Osteoblast (primary cell): Measurements from ENCODE around the gene MYDGF. TPM values are rescaled to one million over a fixed set of nuclear protein-coding genes. Genes with fewer than 3 reads are reported as not detected.

Experiments
- DNase-seq: peaks from one replicate; pipeline ENCODE4 v3.0.0; 2011; ENCODE audit warnings: low spot score, mixed read lengths; ENCODE audit not compliant: insufficient read length; ENCODE audit errors: missing footprints
- H2AFZ ChIP-seq: 2 replicates; pipeline ENCODE4 v1.6.0; 2011; ENCODE audit warnings: mild to moderate bottlenecking, low read length
- H3K27ac ChIP-seq: 2 replicates; pipeline ENCODE4 v1.5.1; 2011; ENCODE audit warnings: mild to moderate bottlenecking, low read depth, low read length, moderate library complexity
- H3K27me3 ChIP-seq: 2 replicates; pipeline ENCODE4 v1.6.0; 2012; ENCODE audit warnings: mild to moderate bottlenecking, control low read depth, inconsistent platforms, low read length, moderate library complexity; ENCODE audit not compliant: insufficient read depth
- H3K36me3 ChIP-seq: 2 replicates; pipeline ENCODE4 v1.5.1; 2011; ENCODE audit warnings: mild to moderate bottlenecking, low read length, control low read depth, moderate library complexity; ENCODE audit not compliant: insufficient read depth
- H3K4me1 ChIP-seq: 2 replicates; pipeline ENCODE4 v1.5.1; 2011; ENCODE audit warnings: mild to moderate bottlenecking, low read length, control low read depth, moderate library complexity; ENCODE audit not compliant: insufficient read depth
- H3K4me2 ChIP-seq: 2 replicates; pipeline ENCODE4 v1.6.0; 2011; ENCODE audit warnings: mild to moderate bottlenecking, low read length; ENCODE audit not compliant: insufficient read depth
- H3K4me3 ChIP-seq: fragments of 200-600 bp; sonication (generic); 3 replicates; pipeline ENCODE4 v1.5.1; 2012; ENCODE audit warnings: mild to moderate bottlenecking, low read length, inconsistent platforms; ENCODE audit not compliant: insufficient read depth
- H3K79me2 ChIP-seq: 2 replicates; pipeline ENCODE4 v1.6.0; 2012; ENCODE audit warnings: mild to moderate bottlenecking, low read length, control low read depth, inconsistent platforms; ENCODE audit not compliant: insufficient read depth
- H3K9me3 ChIP-seq: 2 replicates; pipeline ENCODE4 v1.5.1; 2011; ENCODE audit warnings: low read depth, low read length, control low read depth
- H4K20me1 ChIP-seq: 2 replicates; pipeline ENCODE4 v1.6.0; 2012; ENCODE audit warnings: mild to moderate bottlenecking, low read length, control low read depth; ENCODE audit not compliant: insufficient read depth
- CTCF ChIP-seq: IDR thresholded peaks from 2 replicates; pipeline ENCODE4 v1.5.1; 2011; ENCODE audit warnings: mild to moderate bottlenecking, low read depth, low read length, moderate library complexity; ENCODE audit errors: extremely low read depth
- total RNA-seq: library from RNA; depleted of rRNA; stranded (reverse); fragments of >200 nt; gene quantifications from 2 replicates; pipeline ENCODE4 v1.2.3, GENCODE V29; 2012

MYDGF gene
- total RNA-seq, 1 donor: 152 TPM

- peak; percentile 78 for DNase-seq
- Histone ChIP-seq H3K4me2 (no peak overlapping the region), H4K20me1 (no peaks in the 10 kb centered on the region), H3K4me3 (no peak overlapping the region), H3K9me3 (no peaks in the 10 kb centered on the region), H3K27me3 (peaks cover 12% of the 10 kb centered on the region), H3K36me3 (no peaks in the 10 kb centered on the region), H3K4me1 (no peaks in the 10 kb centered on the region), H2AFZ (no peak overlapping the region), H3K27ac (no peak overlapping the region), H3K79me2 (no peaks in the 10 kb centered on the region)
- peak; percentile 18 for TF ChIP-seq CTCF
Observed at GRCh38 chr19:4622695-4623421, 47.3 kb downstream of the MYDGF start.

GRCh38 chr19:4620675-4621074 is 49.5 kb downstream of the MYDGF start:
- no peak overlapping the region for H3K27ac ChIP-seq
- no peak for TF ChIP-seq CTCF

GRCh38 chr19:4619668-4620294 is 50.4 kb downstream of the MYDGF start:
- H2AFZ ChIP-seq: no peak overlapping the region
- H3K79me2 ChIP-seq: no peaks in the 10 kb centered on the region
- no peaks in the 10 kb centered on the region for H3K36me3 ChIP-seq
- peak; percentile 30 for DNase-seq
- H3K27ac ChIP-seq: no peak overlapping the region
- no peak overlapping the region for H3K4me3 ChIP-seq
- H3K4me2 ChIP-seq: no peak overlapping the region
- TF ChIP-seq CTCF: no peak
- H3K27me3 ChIP-seq: peaks cover 18% of the 10 kb centered on the region
- no peaks in the 10 kb centered on the region for H3K9me3 ChIP-seq
- H3K4me1 ChIP-seq: no peaks in the 10 kb centered on the region
- H4K20me1 ChIP-seq: no peaks in the 10 kb centered on the region

More at GRCh38 chr19:4620675-4621074, 49.5 kb downstream of the MYDGF start:
- peak; percentile 36 for DNase-seq
- Histone ChIP-seq H2AFZ (no peak overlapping the region), H3K4me3 (no peak overlapping the region), H3K79me2 (no peaks in the 10 kb centered on the region), H3K27me3 (peaks cover 18% of the 10 kb centered on the region), H3K4me2 (no peak overlapping the region), H3K36me3 (no peaks in the 10 kb centered on the region), H3K4me1 (no peaks in the 10 kb centered on the region), H4K20me1 (no peaks in the 10 kb centered on the region), H3K9me3 (no peaks in the 10 kb centered on the region)

- Histone ChIP-seq H3K27ac (no peak overlapping the region), H3K36me3 (no peaks in the 10 kb centered on the region), H3K4me2 (no peak overlapping the region), H4K20me1 (no peaks in the 10 kb centered on the region), H3K4me1 (no peaks in the 10 kb centered on the region), H3K27me3 (peaks cover 18% of the 10 kb centered on the region), H3K79me2 (no peaks in the 10 kb centered on the region), H3K9me3 (no peaks in the 10 kb centered on the region), H2AFZ (no peak overlapping the region), H3K4me3 (no peak overlapping the region)
- no peak for TF ChIP-seq CTCF
- peak; percentile 13 for DNase-seq
Observed at GRCh38 chr19:4618019-4618418, 52.1 kb downstream of the MYDGF start.
